Stimulated activated naive B cell treated with anti-CD40 and anti-IgM and Interleukin-4, amounts not matched to agents 10 μg/mL and 1 μg/mL and 100 μg/mL, for 72 hours (primary cell): ENCODE data around the gene PRSS58.

Experiments used
- ATAC-seq, 2 donors: fragments of 150-1000 bp; cut with Tn5 transposase; replicated peaks; 2 replicates each; pipeline ENCODE4 v1.10.0; 2021; ENCODE audit warnings: moderate library complexity in 1 of 2
- DNase-seq: peaks from one replicate; pipeline ENCODE4 v3.0.0; 2021
- H3K27ac Mint-ChIP-seq: one replicate; pipeline ENCODE4 v1.8.0; 2022; ENCODE audit warnings: mild to moderate bottlenecking, mixed read lengths
- H3K27me3 Mint-ChIP-seq, 2 donors: one replicate each; pipeline ENCODE4 v1.8.0; 2022; ENCODE audit warnings: mixed read lengths in 2 of 2
- H3K36me3 Mint-ChIP-seq, 2 donors: one replicate each; pipeline ENCODE4 v1.8.0; 2022; ENCODE audit warnings: mixed read lengths in 2 of 2, mild to moderate bottlenecking in 1 of 2
- H3K4me1 Mint-ChIP-seq, 2 donors: one replicate each; pipeline ENCODE4 v1.8.0; 2022; ENCODE audit warnings: mixed read lengths in 2 of 2, mild to moderate bottlenecking in 1 of 2
- H3K4me3 Mint-ChIP-seq, 2 donors: one replicate each; pipeline ENCODE4 v1.8.0; 2022; ENCODE audit warnings: mild to moderate bottlenecking in 2 of 2, mixed read lengths in 2 of 2, moderate library complexity in 1 of 2
- H3K9me3 Mint-ChIP-seq, 2 donors: one replicate each; pipeline ENCODE4 v1.8.0; 2022; ENCODE audit warnings: mixed read lengths in 2 of 2, mild to moderate bottlenecking in 1 of 2

Gene PRSS58

GRCh38 chr7:142257958-142258357 lies at the start of gene PRSS58:
Gene PRSS58, minus strand, starts transcription at chr7:142258058. Its CDS starts 351 bp downstream, at chr7:142257707.
- peaks cover 0 to 3% of the 10 kb centered on the region in 2 donors for H3K9me3 Mint-ChIP-seq
- H3K4me3 Mint-ChIP-seq: no peak within 1 kb of the TSS
- ATAC-seq (no peak), DNase-seq (no peak)
- H3K27me3 Mint-ChIP-seq: peaks cover 0 to 6% of the 10 kb centered on the region in 2 donors
- H3K4me1 Mint-ChIP-seq: no peaks in the 10 kb centered on the region
- H3K27ac Mint-ChIP-seq: no peak within 1 kb of the TSS
- no peaks in the 10 kb centered on the region for H3K36me3 Mint-ChIP-seq

- Mint-ChIP-seq H3K27ac (no peak overlapping the region), H3K4me1 (peaks cover 7 to 10% of the 10 kb centered on the region in 2 donors), H3K9me3 (no peaks in the 10 kb centered on the region), H3K27me3 (peaks cover 5 to 19% of the 10 kb centered on the region in 2 donors), H3K36me3 (no peaks in the 10 kb centered on the region), H3K4me3 (no peak overlapping the region)
- DNase-seq (no peak), ATAC-seq (no peak)
Measured at GRCh38 chr7:142307246-142307900, 49.5 kb upstream of the PRSS58 start.

- Mint-ChIP-seq H3K27ac (no peak overlapping the region), H3K36me3 (no peaks in the 10 kb centered on the region), H3K4me1 (peaks cover 7 to 13% of the 10 kb centered on the region in 2 donors), H3K9me3 (no peaks in the 10 kb centered on the region), H3K27me3 (peaks cover 8 to 12% of the 10 kb centered on the region in 2 donors), H3K4me3 (no peak overlapping the region)
- DNase-seq (no peak), ATAC-seq (peak in 1 of 2 donors; percentile 33)
Measured at GRCh38 chr7:142303650-142304049, 45.8 kb upstream of the PRSS58 start.

- Mint-ChIP-seq H3K27me3 (peaks cover 16 to 17% of the 10 kb centered on the region in 2 donors), H3K9me3 (no peaks in the 10 kb centered on the region), H3K27ac (no peak overlapping the region), H3K4me3 (no peak overlapping the region), H3K4me1 (peaks cover 9 to 21% of the 10 kb centered on the region in 2 donors), H3K36me3 (no peaks in the 10 kb centered on the region)
- peak in 1 of 2 donors; percentile 56 for ATAC-seq
- DNase-seq: no peak
Measured at GRCh38 chr7:142301923-142302550, 44.2 kb upstream of the PRSS58 start.

- no peak overlapping the region for H3K27ac Mint-ChIP-seq
- no peaks in the 10 kb centered on the region for H3K36me3 Mint-ChIP-seq
- ATAC-seq (no peak), DNase-seq (no peak)
- H3K4me1 Mint-ChIP-seq: peaks cover 9 to 21% of the 10 kb centered on the region in 2 donors
- H3K27me3 Mint-ChIP-seq: peaks cover 16 to 17% of the 10 kb centered on the region in 2 donors
- no peaks in the 10 kb centered on the region for H3K9me3 Mint-ChIP-seq
- H3K4me3 Mint-ChIP-seq: no peak overlapping the region
Measured at GRCh38 chr7:142301299-142301698, 43.4 kb upstream of the PRSS58 start.

- H3K27me3 Mint-ChIP-seq: peaks cover 16 to 17% of the 10 kb centered on the region in 2 donors
- DNase-seq (no peak), ATAC-seq (no peak)
- H3K4me3 Mint-ChIP-seq: no peak overlapping the region
- H3K9me3 Mint-ChIP-seq: no peaks in the 10 kb centered on the region
- H3K4me1 Mint-ChIP-seq: peaks cover 9 to 20% of the 10 kb centered on the region in 2 donors
- no peak overlapping the region for H3K27ac Mint-ChIP-seq
- no peaks in the 10 kb centered on the region for H3K36me3 Mint-ChIP-seq
Measured at GRCh38 chr7:142300689-142301088, 42.8 kb upstream of the PRSS58 start.

GRCh38 chr7:142299237-142299781 lies 41.5 kb upstream of the PRSS58 start:
- H3K36me3 Mint-ChIP-seq: no peaks in the 10 kb centered on the region
- H3K4me3 Mint-ChIP-seq: no peak overlapping the region
- ATAC-seq: no peak
- no peak overlapping the region for H3K27ac Mint-ChIP-seq
- peaks cover 13 to 17% of the 10 kb centered on the region in 2 donors for H3K27me3 Mint-ChIP-seq
- peaks cover 6 to 12% of the 10 kb centered on the region in 2 donors for H3K4me1 Mint-ChIP-seq
- no peak for DNase-seq
- H3K9me3 Mint-ChIP-seq: no peaks in the 10 kb centered on the region

- Mint-ChIP-seq H3K4me3 (no peak overlapping the region), H3K27ac (no peak overlapping the region), H3K36me3 (no peaks in the 10 kb centered on the region), H3K4me1 (peaks cover 3 to 11% of the 10 kb centered on the region in 2 donors), H3K27me3 (peaks cover 15 to 17% of the 10 kb centered on the region in 2 donors), H3K9me3 (no peaks in the 10 kb centered on the region)
- DNase-seq (no peak), ATAC-seq (peak; percentile 72 to 75)
Measured at GRCh38 chr7:142298627-142299026, 40.8 kb upstream of the PRSS58 start.

GRCh38 chr7:142298009-142298408 lies 40.2 kb upstream of the PRSS58 start:
- H3K4me3 Mint-ChIP-seq: no peak overlapping the region
- H3K27me3 Mint-ChIP-seq: peaks cover 13 to 17% of the 10 kb centered on the region in 2 donors
- peaks cover 2 to 11% of the 10 kb centered on the region in 2 donors for H3K4me1 Mint-ChIP-seq
- DNase-seq (no peak), ATAC-seq (no peak)
- H3K36me3 Mint-ChIP-seq: no peaks in the 10 kb centered on the region
- no peak overlapping the region for H3K27ac Mint-ChIP-seq
- H3K9me3 Mint-ChIP-seq: no peaks in the 10 kb centered on the region

GRCh38 chr7:142280263-142280662 lies 22.4 kb upstream of the PRSS58 start:
- peaks cover 13 to 14% of the 10 kb centered on the region in 2 donors for H3K9me3 Mint-ChIP-seq
- H3K4me3 Mint-ChIP-seq: no peak overlapping the region
- no peak for ATAC-seq
- no peaks in the 10 kb centered on the region for H3K4me1 Mint-ChIP-seq
- peaks cover 0 to 1% of the 10 kb centered on the region in 2 donors for H3K36me3 Mint-ChIP-seq
- peaks cover 6 to 14% of the 10 kb centered on the region in 2 donors for H3K27me3 Mint-ChIP-seq
- DNase-seq: no peak
- no peak overlapping the region for H3K27ac Mint-ChIP-seq

- DNase-seq (no peak), ATAC-seq (no peak)
- Mint-ChIP-seq H3K27ac (no peak overlapping the region), H3K4me3 (no peak overlapping the region), H3K4me1 (no peaks in the 10 kb centered on the region), H3K27me3 (peaks cover 11 to 14% of the 10 kb centered on the region in 2 donors), H3K36me3 (peaks cover 0 to 3% of the 10 kb centered on the region in 2 donors), H3K9me3 (peaks cover 16 to 18% of the 10 kb centered on the region in 2 donors)
Measured at GRCh38 chr7:142279601-142280000, 21.7 kb upstream of the PRSS58 start.

GRCh38 chr7:142275028-142275427 lies 17.2 kb upstream of the PRSS58 start:
- no peak overlapping the region for H3K4me3 Mint-ChIP-seq
- no peaks in the 10 kb centered on the region for H3K4me1 Mint-ChIP-seq
- DNase-seq (no peak), ATAC-seq (no peak)
- peaks cover 13 to 14% of the 10 kb centered on the region in 2 donors for H3K27me3 Mint-ChIP-seq
- H3K27ac Mint-ChIP-seq: no peak overlapping the region
- H3K36me3 Mint-ChIP-seq: peaks cover 0 to 3% of the 10 kb centered on the region in 2 donors
- H3K9me3 Mint-ChIP-seq: peaks cover 16 to 18% of the 10 kb centered on the region in 2 donors

GRCh38 chr7:142272841-142273240 lies 15.0 kb upstream of the PRSS58 start:
- Mint-ChIP-seq H3K27ac (no peak overlapping the region), H3K9me3 (peaks cover 16 to 18% of the 10 kb centered on the region in 2 donors), H3K36me3 (peaks cover 0 to 3% of the 10 kb centered on the region in 2 donors), H3K4me1 (no peaks in the 10 kb centered on the region), H3K4me3 (no peak overlapping the region), H3K27me3 (peaks cover 9 to 14% of the 10 kb centered on the region in 2 donors)
- ATAC-seq (no peak), DNase-seq (no peak)

- H3K27ac Mint-ChIP-seq: no peak overlapping the region
- no peaks in the 10 kb centered on the region for H3K36me3 Mint-ChIP-seq
- H3K9me3 Mint-ChIP-seq: peaks cover 0 to 3% of the 10 kb centered on the region in 2 donors
- no peak overlapping the region for H3K4me3 Mint-ChIP-seq
- no peak for ATAC-seq
- no peak for DNase-seq
- no peaks in the 10 kb centered on the region for H3K4me1 Mint-ChIP-seq
- peaks cover 5 to 13% of the 10 kb centered on the region in 2 donors for H3K27me3 Mint-ChIP-seq
Measured at GRCh38 chr7:142263598-142264380, 5.9 kb upstream of the PRSS58 start.
